H1 (cell line): ENCODE data around the gene CBLC. TPM values are rescaled to one million over a fixed set of nuclear protein-coding genes. Genes with fewer than 3 reads are reported as not detected.

Experiments used
- ASH2L ChIP-seq: fragments of 200-600, 300-600 bp; sonication (generic); IDR thresholded peaks from one replicate; pipeline ENCODE4 v1.7.1; 2017; ENCODE audit warnings: low read length
- CHD2 ChIP-seq: IDR thresholded peaks from 2 replicates; pipeline ENCODE4 v1.6.1; 2012; ENCODE audit warnings: low read length, improper control_type of control experiment
- JUN ChIP-seq: IDR thresholded peaks from 2 replicates; pipeline ENCODE4 v1.6.1; 2011; ENCODE audit warnings: low read depth, mild to moderate bottlenecking, improper control_type of control experiment, low read length
- SP2 ChIP-seq: IDR thresholded peaks from 2 replicates; pipeline ENCODE4 v1.6.1; 2012; ENCODE audit warnings: mild to moderate bottlenecking, low read length, inconsistent platforms
- polyA plus RNA-seq, 7 experiments: library from polyadenylated mRNA; depleted of rRNA in 3 of 7; stranded (reverse) in 5 of 7; unstranded in 2 of 7; fragments of >200 nt in 5 of 7; fragments of 200-250 nt in 2 of 7; gene quantifications; 1 replicate in 5 of 7; 2 replicates in 1 of 7; 4 replicates in 1 of 7; pipeline versions ENCODE4 v1.2.1 to v1.2.3, GENCODE V29; 2011 to 2013; ENCODE audit warnings: missing spikeins in 2 of 7, mixed read lengths in 2 of 7
- total RNA-seq: library from RNA; stranded (reverse); fragmentation: NEBNext Ultra II Directional; extraction: Animal tissue kit (Norgen Biotek cat#: 25700); gene quantifications from 2 replicates; pipeline ENCODE4 v1.2.1, GENCODE V29; 2021

Gene CBLC
- total and polyA plus RNA-seq, 2 of the 8 experiments (the other 6 are each of a cell fraction or from before 2014, with no cell fraction given): 17.4 to 35.7 TPM

DNA sequence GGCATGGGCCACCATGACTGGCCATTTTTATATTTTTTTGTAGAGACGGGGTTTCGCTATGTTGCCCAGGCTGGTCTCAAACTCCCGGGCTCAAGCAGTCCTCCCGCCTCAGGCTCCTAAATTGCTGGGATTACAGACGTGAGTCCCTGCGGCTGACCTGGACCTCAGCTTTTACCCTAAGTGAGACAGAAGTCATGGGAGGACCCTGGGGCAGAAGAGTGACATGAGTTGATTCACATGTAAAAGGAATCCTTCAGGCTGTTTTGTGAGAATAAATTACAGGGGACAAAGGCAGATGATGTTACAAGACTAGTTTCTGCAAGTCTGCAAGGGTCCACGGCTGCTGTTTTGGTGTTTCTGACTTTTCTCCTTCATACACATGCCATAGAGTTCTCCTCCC, 28.6 kb downstream of the CBLC start (continued):
- TF ChIP-seq ASH2L: no peak
- no peak for TF ChIP-seq CHD2
- no peak for TF ChIP-seq SP2
- no peak for TF ChIP-seq JUN
